ENCODE measurements around the gene PBX2. TPM values are rescaled to one million over a fixed set of nuclear protein-coding genes. Genes with fewer than 3 reads are reported as not detected.

The PBX2 gene
- total and polyA plus RNA-seq, 2 of the 4 experiments (the other 2 are of a cell fraction), result 17.7 to 56.8 TPM

DNA sequence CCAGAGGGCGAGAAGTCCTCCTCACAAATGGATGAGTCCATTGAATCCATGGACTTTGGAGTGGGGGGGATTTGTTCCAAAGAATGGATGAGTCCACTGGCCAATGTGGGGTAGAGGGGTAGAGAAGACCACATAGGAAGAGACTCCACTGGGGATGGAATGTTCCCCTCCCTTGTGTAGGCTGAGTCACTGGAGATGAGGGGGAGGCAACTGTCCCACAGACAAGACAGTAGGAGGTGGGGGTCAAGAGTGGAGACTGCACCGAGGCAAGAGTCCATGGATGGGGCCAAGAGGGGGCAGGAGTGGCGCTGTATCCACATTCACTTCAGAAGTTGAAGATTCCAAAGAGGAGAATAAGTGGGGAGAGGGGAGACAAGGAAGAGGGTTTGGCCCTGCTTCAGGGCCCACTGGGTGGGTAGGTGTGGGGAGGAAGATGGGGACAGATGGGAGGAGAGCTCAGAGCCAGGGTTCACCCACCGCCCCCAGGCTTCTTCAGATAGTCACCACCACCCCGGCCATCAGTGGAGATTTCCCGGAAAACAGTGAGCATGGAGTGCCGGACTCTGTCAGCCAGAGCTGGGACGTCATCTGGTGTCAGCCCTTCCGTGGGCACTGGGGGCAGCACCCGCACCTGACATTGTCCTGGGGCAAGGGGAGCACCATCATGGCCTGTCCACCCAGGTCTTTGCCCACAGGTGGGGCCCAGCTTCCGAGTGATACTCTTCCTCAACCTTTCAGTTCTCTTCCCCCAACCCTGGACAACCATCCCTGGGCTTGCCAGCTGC lies 21.0 kb downstream of the PBX2 start:
- TF ChIP-seq BHLHE40 (IDR thresholded peaks at IDR 0.05; ENCODE audit: low read depth, low read length) (no peak), RCOR1 (IDR thresholded peaks at IDR 0.05; ENCODE audit: insufficient replicate concordance, low read length) (no peak), RFX5 (IDR thresholded peaks at IDR 0.05; ENCODE audit: low read depth, low read length) (no peak), RAD21 (IDR thresholded peaks at IDR 0.05; ENCODE audit: low read length) (no peak), FOS (IDR thresholded peaks at IDR 0.05; ENCODE audit: low read depth, low read length) (no peak), CEBPB (IDR thresholded peaks at IDR 0.05; ENCODE audit: low read depth, low read length) (no peak), MAZ (IDR thresholded peaks at IDR 0.05; ENCODE audit: borderline replicate concordance, low read depth, low read length) (no peak; the same call in 1 of the 2 replicates), SMC3 (IDR thresholded peaks at IDR 0.05; ENCODE audit: low read depth, low read length) (no peak), CHD1 (IDR thresholded peaks at IDR 0.05; ENCODE audit: low read depth, low read length) (no peak), MAFK (IDR thresholded peaks at IDR 0.05; ENCODE audit: low read depth, low read length) (no peak), MXI1 (IDR thresholded peaks at IDR 0.05; ENCODE audit: borderline replicate concordance, low read depth, low read length) (no peak), POLR2A (IDR thresholded peaks at IDR 0.05; ENCODE audit: low read depth, low read length) (no peak), NFE2L2 (IDR thresholded peaks at IDR 0.05; ENCODE audit: low read depth, low read length) (no peak)
- TF ChIP-seq, protein P1, sequence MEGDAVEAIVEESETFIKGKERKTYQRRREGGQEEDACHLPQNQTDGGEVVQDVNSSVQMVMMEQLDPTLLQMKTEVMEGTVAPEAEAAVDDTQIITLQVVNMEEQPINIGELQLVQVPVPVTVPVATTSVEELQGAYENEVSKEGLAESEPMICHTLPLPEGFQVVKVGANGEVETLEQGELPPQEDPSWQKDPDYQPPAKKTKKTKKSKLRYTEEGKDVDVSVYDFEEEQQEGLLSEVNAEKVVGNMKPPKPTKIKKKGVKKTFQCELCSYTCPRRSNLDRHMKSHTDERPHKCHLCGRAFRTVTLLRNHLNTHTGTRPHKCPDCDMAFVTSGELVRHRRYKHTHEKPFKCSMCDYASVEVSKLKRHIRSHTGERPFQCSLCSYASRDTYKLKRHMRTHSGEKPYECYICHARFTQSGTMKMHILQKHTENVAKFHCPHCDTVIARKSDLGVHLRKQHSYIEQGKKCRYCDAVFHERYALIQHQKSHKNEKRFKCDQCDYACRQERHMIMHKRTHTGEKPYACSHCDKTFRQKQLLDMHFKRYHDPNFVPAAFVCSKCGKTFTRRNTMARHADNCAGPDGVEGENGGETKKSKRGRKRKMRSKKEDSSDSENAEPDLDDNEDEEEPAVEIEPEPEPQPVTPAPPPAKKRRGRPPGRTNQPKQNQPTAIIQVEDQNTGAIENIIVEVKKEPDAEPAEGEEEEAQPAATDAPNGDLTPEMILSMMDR (conservative IDR thresholded peaks at IDR 0.05; ENCODE audit: low read depth, low read length), result no peak
- TF ChIP-seq, protein P2, sequence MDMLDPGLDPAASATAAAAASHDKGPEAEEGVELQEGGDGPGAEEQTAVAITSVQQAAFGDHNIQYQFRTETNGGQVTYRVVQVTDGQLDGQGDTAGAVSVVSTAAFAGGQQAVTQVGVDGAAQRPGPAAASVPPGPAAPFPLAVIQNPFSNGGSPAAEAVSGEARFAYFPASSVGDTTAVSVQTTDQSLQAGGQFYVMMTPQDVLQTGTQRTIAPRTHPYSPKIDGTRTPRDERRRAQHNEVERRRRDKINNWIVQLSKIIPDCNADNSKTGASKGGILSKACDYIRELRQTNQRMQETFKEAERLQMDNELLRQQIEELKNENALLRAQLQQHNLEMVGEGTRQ (IDR thresholded peaks at IDR 0.05; ENCODE audit: low read depth, low read length), result no peak
- TF ChIP-seq, protein P3, sequence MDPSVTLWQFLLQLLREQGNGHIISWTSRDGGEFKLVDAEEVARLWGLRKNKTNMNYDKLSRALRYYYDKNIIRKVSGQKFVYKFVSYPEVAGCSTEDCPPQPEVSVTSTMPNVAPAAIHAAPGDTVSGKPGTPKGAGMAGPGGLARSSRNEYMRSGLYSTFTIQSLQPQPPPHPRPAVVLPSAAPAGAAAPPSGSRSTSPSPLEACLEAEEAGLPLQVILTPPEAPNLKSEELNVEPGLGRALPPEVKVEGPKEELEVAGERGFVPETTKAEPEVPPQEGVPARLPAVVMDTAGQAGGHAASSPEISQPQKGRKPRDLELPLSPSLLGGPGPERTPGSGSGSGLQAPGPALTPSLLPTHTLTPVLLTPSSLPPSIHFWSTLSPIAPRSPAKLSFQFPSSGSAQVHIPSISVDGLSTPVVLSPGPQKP (IDR thresholded peaks at IDR 0.05; ENCODE audit: borderline replicate concordance, low read depth, low read length), result no peak
- Histone ChIP-seq H4K20me1 (ENCODE audit: insufficient read depth, low read length) (no peaks in the 10 kb centered on the region), H3K9me1 (ENCODE audit: insufficient read depth, low read length) (peaks cover 21% of the 10 kb centered on the region), H3K79me1 (ENCODE audit: low read depth in 1 of 2, low read length in 2 of 2) (peaks cover 14 to 38% of the 10 kb centered on the region in 2 experiments; a peak in 3 of 4 replicates), H3K4me1 (ENCODE audit: control insufficient read depth, insufficient read depth, low read length) (peaks cover 3% of the 10 kb centered on the region), H2BK20ac (ENCODE audit: low read depth, low read length) (no peak overlapping the region), H2BK15ac (ENCODE audit: low read depth, low read length) (no peak overlapping the region), H2AFZ (replicated peaks; ENCODE audit: low read length, poor library complexity) (no peak overlapping the region), H3K4me3 (ENCODE audit: insufficient read depth, low read depth, low read length) (no peak overlapping the region), H3K18ac (ENCODE audit: low read depth, low read length) (no peak overlapping the region), H3K36me3 (ENCODE audit: control insufficient read depth, insufficient read depth, low read length) (peaks cover 53% of the 10 kb centered on the region), H3K23ac (ENCODE audit: low read depth, low read length) (no peak overlapping the region), H4K91ac (ENCODE audit: insufficient read depth, low read depth, low read length) (no peak overlapping the region), H3K27me3 (ENCODE audit: control insufficient read depth, insufficient read depth, low read length) (no peaks in the 10 kb centered on the region), H2BK5ac (ENCODE audit: low read depth, low read length, poor library complexity, severe bottlenecking) (no peak overlapping the region), H4K8ac (ENCODE audit: low read depth in 2 of 2, low read length in 2 of 2) (no peak overlapping the region), H3K9me3 (ENCODE audit: control insufficient read depth, insufficient read depth, low read length) (no peaks in the 10 kb centered on the region), H3K27ac (ENCODE audit: insufficient read depth, low read length) (no peak overlapping the region), H4K5ac (ENCODE audit: low read depth, low read length) (no peak overlapping the region), H3K14ac (replicated peaks; ENCODE audit: low read depth, low read length) (no peak overlapping the region), H2AK9ac (replicated peaks; ENCODE audit: low read depth, low read length, poor library complexity) (no peak overlapping the region), H3K9ac (ENCODE audit: low read depth, low read length) (no peak overlapping the region), H2BK120ac (ENCODE audit: low read depth, low read length) (no peak overlapping the region), H2AK5ac (ENCODE audit: low read depth, low read length) (no peak overlapping the region), H3K4me2 (ENCODE audit: low read depth, low read length) (no peak overlapping the region), H3K56ac (ENCODE audit: extremely low read depth, insufficient read depth, low read length) (no peak overlapping the region), H3K4ac (ENCODE audit: low read depth, low read length) (no peak overlapping the region)
- WGBS, 2 experiments (ENCODE audit: extremely low coverage in 2 of 2, insufficient read length in 1 of 2), result 93% methylated on average over 5 of the region's 11 CpGs; no CpG with 5 or more reads in 1 of the 2 experiments
- ChIA-PET CTCF (no interaction called here), POLR2A (ENCODE audit: unreplicated experiment) (no interaction called here)
- peak; percentile 12 for DNase-seq
- in situ Hi-C loops (cut with MboI; ENCODE audit: low sequenced_read_pairs) (no loop called here), dilution Hi-C loops (cut with HindIII; ENCODE audit: low sequenced_read_pairs, unreplicated experiment) (no loop called here), intact Hi-C loops (cut with micrococcal nuclease) (no loop called here)
- peak; percentile 49 for ATAC-seq (ENCODE audit: low read depth)
- no TSS peak for BruUV-seq (replicated peaks)
